IPS-18c (cell line): ENCODE data around the gene CTRB2.
"Not testable (repeated sequence)": the region's sequence is repeated elsewhere in the genome, so short reads cannot be mapped to it uniquely, and the experiment has no call there.

Source experiments
- H3K4me3 ChIP-seq: 2 replicates; pipeline ENCODE4 v1.7.0; 2013; ENCODE audit warnings: low read depth, mild to moderate bottlenecking, low read length, moderate library complexity; ENCODE audit not compliant: insufficient read depth
- H3K9me3 ChIP-seq: one replicate; pipeline ENCODE4 v1.6.1; 2013; ENCODE audit warnings: mild to moderate bottlenecking, low read length, moderate library complexity; ENCODE audit not compliant: control insufficient read depth, insufficient read depth

Gene CTRB2

GRCh38 chr16:75233611-75233938 lies 26.6 kb upstream of the CTRB2 start:
- Histone ChIP-seq H3K4me3 (no peak overlapping the region), H3K9me3 (no peaks in the 10 kb centered on the region)

- H3K4me3 ChIP-seq: no peak overlapping the region
- H3K9me3 ChIP-seq: no peaks in the 10 kb centered on the region
Observed at GRCh38 chr16:75231570-75231969, 24.6 kb upstream of the CTRB2 start.

GRCh38 chr16:75230471-75231110 lies 23.6 kb upstream of the CTRB2 start:
- no peaks in the 10 kb centered on the region for H3K9me3 ChIP-seq
- no peak overlapping the region for H3K4me3 ChIP-seq

GRCh38 chr16:75229172-75230031 lies 22.4 kb upstream of the CTRB2 start:
- no peaks in the 10 kb centered on the region for H3K9me3 ChIP-seq
- H3K4me3 ChIP-seq: no peak overlapping the region

GRCh38 chr16:75228143-75228976 lies 21.4 kb upstream of the CTRB2 start:
- H3K9me3 ChIP-seq: no peaks in the 10 kb centered on the region
- no peak overlapping the region for H3K4me3 ChIP-seq

- Histone ChIP-seq H3K4me3 (no peak overlapping the region), H3K9me3 (no peaks in the 10 kb centered on the region)
Observed at GRCh38 chr16:75227361-75228142, 20.6 kb upstream of the CTRB2 start.

- Histone ChIP-seq H3K9me3 (no peaks in the 10 kb centered on the region), H3K4me3 (no peak overlapping the region)
Observed at GRCh38 chr16:75226550-75227360, 19.8 kb upstream of the CTRB2 start.

- Histone ChIP-seq H3K4me3 (no peak overlapping the region), H3K9me3 (no peaks in the 10 kb centered on the region)
Observed at GRCh38 chr16:75225678-75226515, 18.9 kb upstream of the CTRB2 start.

GRCh38 chr16:75225092-75225491 lies 18.1 kb upstream of the CTRB2 start:
- Histone ChIP-seq H3K9me3 (no peaks in the 10 kb centered on the region), H3K4me3 (no peak overlapping the region)

- no peaks in the 10 kb centered on the region for H3K9me3 ChIP-seq
- no peak overlapping the region for H3K4me3 ChIP-seq
Observed at GRCh38 chr16:75224306-75225082, 17.5 kb upstream of the CTRB2 start.

- H3K9me3 ChIP-seq, H3K4me3 ChIP-seq: not testable (repeated sequence)
Observed at GRCh38 chr16:75223129-75223528, 16.2 kb upstream of the CTRB2 start.

GRCh38 chr16:75222271-75222783 lies 15.4 kb upstream of the CTRB2 start:
- Histone ChIP-seq H3K4me3 (no peak overlapping the region), H3K9me3 (no peaks in the 10 kb centered on the region)

- no peaks in the 10 kb centered on the region for H3K9me3 ChIP-seq
- no peak overlapping the region for H3K4me3 ChIP-seq
Observed at GRCh38 chr16:75219838-75220237, 12.9 kb upstream of the CTRB2 start.

GRCh38 chr16:75219088-75219487 lies 12.1 kb upstream of the CTRB2 start:
- Histone ChIP-seq H3K9me3 (no peaks in the 10 kb centered on the region), H3K4me3 (no peak overlapping the region)
